GM23338 (cell line): Measurements from ENCODE around the gene KRTAP9-2. TPM values are rescaled to one million over a fixed set of nuclear protein-coding genes. Genes with fewer than 3 reads are reported as not detected.

Source experiments
- ATAC-seq: fragments of 200-7000 bp; cut with Tn5 transposase; 3 replicates; pipeline ENCODE4 v1.9.1; 2020
- DNase-seq: peaks from one replicate; pipeline ENCODE4 v3.0.0-alpha.2; 2015; ENCODE audit warnings: low spot score
- H2AFZ ChIP-seq: fragments of 200-600 bp; sonication (generic); 2 replicates; pipeline ENCODE4 v1.8.0; 2016; ENCODE audit warnings: antibody characterized with exemption, mild to moderate bottlenecking, moderate library complexity
- H3F3A ChIP-seq: fragments of 200-600 bp; sonication (generic); replicated peaks from 2 replicates; pipeline ENCODE4 v1.8.0; 2017; ENCODE audit warnings: antibody characterized with exemption, mixed run types, low read depth
- H3K27ac ChIP-seq: fragments of 200-600 bp; sonication (generic); 2 replicates; pipeline ENCODE4 v1.6.1; 2016; ENCODE audit warnings: low read depth
- H3K27me3 ChIP-seq: fragments of 200-600 bp; sonication (generic); 2 replicates; pipeline ENCODE4 v1.8.0; 2016; ENCODE audit warnings: mild to moderate bottlenecking, mixed run types, moderate library complexity; ENCODE audit not compliant: insufficient read depth
- H3K36me3 ChIP-seq: fragments of 200-600 bp; sonication (generic); 2 replicates; pipeline ENCODE4 v1.8.0; 2016; ENCODE audit warnings: mild to moderate bottlenecking; ENCODE audit not compliant: insufficient read depth
- H3K4me1 ChIP-seq: fragments of 200-600 bp; sonication (generic); 2 replicates; pipeline ENCODE4 v1.8.0; 2016; ENCODE audit warnings: mild to moderate bottlenecking, moderate library complexity; ENCODE audit not compliant: insufficient read depth
- H3K4me2 ChIP-seq: fragments of 200-600 bp; sonication (generic); 2 replicates; pipeline ENCODE4 v1.7.1; 2017; ENCODE audit warnings: mixed run types
- H3K4me3 ChIP-seq: fragments of 200-600 bp; sonication (generic); 2 replicates; pipeline ENCODE4 v1.6.1; 2016; ENCODE audit warnings: mixed run types
- H3K79me2 ChIP-seq: fragments of 200-600 bp; sonication (generic); replicated peaks from 2 replicates; pipeline ENCODE4 v1.8.0; 2017; ENCODE audit warnings: mild to moderate bottlenecking; ENCODE audit not compliant: insufficient read depth
- H3K9me2 ChIP-seq: fragments of 200-600 bp; sonication (generic); 2 replicates; pipeline ENCODE4 v1.8.0; 2017; ENCODE audit not compliant: insufficient read depth
- H4K20me1 ChIP-seq: fragments of 200-600 bp; sonication (generic); replicated peaks from 2 replicates; pipeline ENCODE4 v1.8.0; 2017; ENCODE audit warnings: mild to moderate bottlenecking; ENCODE audit not compliant: insufficient read depth
- H3K27ac Mint-ChIP-seq: 2 replicates; pipeline ENCODE4 v1.8.0; 2020; ENCODE audit warnings: inconsistent platforms, mild to moderate bottlenecking, moderate library complexity, mixed read lengths
- H3K27me3 Mint-ChIP-seq: 3 replicates; pipeline ENCODE4 v1.8.0; 2022; ENCODE audit warnings: low read depth, mild to moderate bottlenecking, moderate library complexity, mixed read lengths, inconsistent platforms; ENCODE audit not compliant: insufficient read depth, poor library complexity
- H3K36me3 Mint-ChIP-seq: 3 replicates; pipeline ENCODE4 v1.8.0; 2021; ENCODE audit warnings: low read depth, mild to moderate bottlenecking, inconsistent platforms, moderate library complexity, mixed read lengths
- H3K4me1 Mint-ChIP-seq: 3 replicates; pipeline ENCODE4 v1.8.0; 2020; ENCODE audit warnings: mild to moderate bottlenecking, inconsistent platforms, mixed read lengths
- H3K4me3 Mint-ChIP-seq: 3 replicates; pipeline ENCODE4 v1.8.0; 2021; ENCODE audit warnings: moderate library complexity, mild to moderate bottlenecking, inconsistent platforms, mixed read lengths
- H3K9me3 Mint-ChIP-seq: 3 replicates; pipeline ENCODE4 v1.8.0; 2020; ENCODE audit warnings: moderate library complexity, mild to moderate bottlenecking, inconsistent platforms, mixed read lengths
- CREB1 ChIP-seq: fragments of 250-450 bp; sonication (Bioruptor Pico); IDR thresholded peaks from 2 replicates; pipeline ENCODE4 v1.5.0; 2020; ENCODE audit warnings: low read depth, mild to moderate bottlenecking, moderate library complexity
- CTCF ChIP-seq, 2 experiments: fragments of 200-600 bp in 1 of 2; sonication (generic) in 1 of 2; conservative IDR thresholded peaks; 2 replicates each; pipeline versions ENCODE4 v1.5.1 to v1.6.1; 2016 to 2017; ENCODE audit warnings: antibody characterized with exemption in 2 of 2, low read depth in 2 of 2, mild to moderate bottlenecking in 2 of 2, moderate library complexity in 1 of 2
- ETS1 ChIP-seq: IDR thresholded peaks from 2 replicates; pipeline ENCODE4 v1.6.1; 2016; ENCODE audit warnings: antibody characterized with exemption
- EZH2 ChIP-seq: fragments of 200-600 bp; sonication (generic); IDR thresholded peaks from one replicate; pipeline ENCODE4 v1.8.0; 2017; ENCODE audit warnings: antibody characterized with exemption, mild to moderate bottlenecking, low read depth; ENCODE audit not compliant: unreplicated experiment
- EZH2phosphoT487 ChIP-seq: fragments of 200-600 bp; sonication (generic); IDR thresholded peaks from one replicate; pipeline ENCODE4 v1.8.1; 2018; ENCODE audit warnings: antibody characterized with exemption; ENCODE audit not compliant: unreplicated experiment
- JUNB ChIP-seq: IDR thresholded peaks from one replicate; pipeline ENCODE4 v1.6.1; 2016; ENCODE audit warnings: antibody characterized with exemption; ENCODE audit not compliant: unreplicated experiment
- NANOG ChIP-seq: IDR thresholded peaks from 2 replicates; pipeline ENCODE4 v1.6.1; 2016; ENCODE audit warnings: antibody characterized with exemption, borderline replicate concordance
- POLR2AphosphoS5 ChIP-seq: IDR thresholded peaks from 2 replicates; pipeline ENCODE4 v1.6.1; 2016; ENCODE audit warnings: antibody characterized with exemption, low read depth
- REST ChIP-seq: IDR thresholded peaks from one replicate; pipeline ENCODE4 v1.6.1; 2018; ENCODE audit warnings: antibody characterized with exemption; ENCODE audit not compliant: unreplicated experiment
- STAT1 ChIP-seq: IDR thresholded peaks from one replicate; pipeline ENCODE4 v1.6.1; 2016; ENCODE audit warnings: antibody characterized with exemption; ENCODE audit not compliant: unreplicated experiment
- ZNF114 ChIP-seq: fragments of 250-450 bp; sonication (Bioruptor Pico); IDR thresholded peaks from 2 replicates; pipeline ENCODE4 v1.5.0; 2020; ENCODE audit warnings: mild to moderate bottlenecking, moderate library complexity
- ZNF331 ChIP-seq: fragments of 250-450 bp; sonication (Bioruptor Pico); IDR thresholded peaks from 2 replicates; pipeline ENCODE4 v1.5.0; 2020; ENCODE audit warnings: low read depth, mild to moderate bottlenecking, moderate library complexity
- ZNF462 ChIP-seq: fragments of 250-450 bp; sonication (Bioruptor Pico); IDR thresholded peaks from 2 replicates; pipeline ENCODE4 v1.5.0; 2020; ENCODE audit warnings: mild to moderate bottlenecking, moderate library complexity
- polyA plus RNA-seq: library from polyadenylated mRNA; unstranded; fragments of >200 nt; fragmentation: Nextera tagmentation; extraction: Ambion mirVana; gene quantifications from 2 replicates; pipeline ENCODE4 v1.2.1, GENCODE V29; 2016
- total RNA-seq: library from RNA; depleted of rRNA; stranded (reverse); fragments of >200 nt; shearing (Covaris generic); gene quantifications from 2 replicates; pipeline ENCODE4 v1.2.3, GENCODE V29; 2014

The KRTAP9-2 gene
- total and polyA plus RNA-seq, 2 experiments from 2014 or later = not detected

- H3K27me3 Mint-ChIP-seq = peaks cover 5% of the 10 kb centered on the region
- no peak for DNase-seq
- no peaks in the 10 kb centered on the region for H3K4me1 Mint-ChIP-seq
Observed at GRCh38 chr17:41177727-41178271, 48.6 kb upstream of the KRTAP9-2 start, which contains the start of gene KRTAP4-2. Gene KRTAP4-2, minus strand, starts transcription at chr17:41178221. Its CDS starts 57 bp downstream, at chr17:41178164.

More at GRCh38 chr17:41177727-41178271, 48.6 kb upstream of the KRTAP9-2 start, which contains the start of gene KRTAP4-2:
- H3K36me3 Mint-ChIP-seq = no peaks in the 10 kb centered on the region
- TF ChIP-seq ZNF331 = no peak
- no peak for TF ChIP-seq EZH2
- TF ChIP-seq CTCF (conservative IDR thresholded peaks at IDR 0.05; ENCODE audit: low read depth in 2 of 2) = no peak
- no peak for TF ChIP-seq CREB1
- no peak for TF ChIP-seq REST
- TF ChIP-seq NANOG = no peak
- TF ChIP-seq JUNB = no peak
- TF ChIP-seq POLR2AphosphoS5 = no peak
- TF ChIP-seq STAT1 = no peak
- no peak for TF ChIP-seq ETS1
- TF ChIP-seq ZNF114 (CRISPR knock-in tag) = no peak
- no peak for TF ChIP-seq EZH2phosphoT487
- no peak for TF ChIP-seq ZNF462 (CRISPR knock-in tag)
- no peak within 1 kb of the TSS for H3K4me3 ChIP-seq
- no peak within 1 kb of the TSS for H3K27ac Mint-ChIP-seq
- ATAC-seq = no peak
- no peaks in the 10 kb centered on the region for H3K27me3 ChIP-seq
- no peaks in the 10 kb centered on the region for H3F3A ChIP-seq
- no peaks in the 10 kb centered on the region for H3K9me3 Mint-ChIP-seq
- no peak within 1 kb of the TSS for H2AFZ ChIP-seq
- H3K4me1 ChIP-seq = no peaks in the 10 kb centered on the region
- H4K20me1 ChIP-seq = no peaks in the 10 kb centered on the region; the same call in 1 of the 2 replicates
- H3K4me2 ChIP-seq = no peak within 1 kb of the TSS
- no peaks in the 10 kb centered on the region for H3K36me3 ChIP-seq
- H3K4me3 Mint-ChIP-seq = no peak within 1 kb of the TSS
- no peak within 1 kb of the TSS for H3K27ac ChIP-seq
- H3K9me2 ChIP-seq = no peaks in the 10 kb centered on the region
- no peaks in the 10 kb centered on the region for H3K79me2 ChIP-seq
